COR-L47 (cell line): Measurements from ENCODE around the gene GNG7.
"Not testable (repeated sequence)": the region's sequence is repeated elsewhere in the genome, so short reads cannot be mapped to it uniquely, and the experiment has no call there.

ENCODE experiments used
- DNase-seq: peaks from one replicate; lab custom pipeline; 2025; lab: John Stamatoyannopoulos, UW

GNG7 gene

GRCh38 chr19:2726904-2727639 lies 24.6 kb upstream of the GNG7 start:
- no peak for DNase-seq

- no peak for DNase-seq
These were observed 23.8 kb upstream of the GNG7 start for GRCh38 chr19:2726160-2726855.

GRCh38 chr19:2724148-2724557 lies 21.7 kb upstream of the GNG7 start:
- no peak for DNase-seq

- no peak for DNase-seq
These were observed 21.3 kb upstream of the GNG7 start for GRCh38 chr19:2723747-2724146.

- no peak for DNase-seq
These were observed 20.8 kb upstream of the GNG7 start for GRCh38 chr19:2723345-2723715.

- DNase-seq = no peak
These were observed 20.2 kb upstream of the GNG7 start for GRCh38 chr19:2722541-2723344.

- DNase-seq = no peak
These were observed 19.4 kb upstream of the GNG7 start for GRCh38 chr19:2721570-2722540.

- no peak for DNase-seq
These were observed 18.5 kb upstream of the GNG7 start, which contains the start of gene DIRAS1 for GRCh38 chr19:2720777-2721569. TSS of gene DIRAS1 (minus strand) at chr19:2721372. CDS start at chr19:2717806, 3,566 bp downstream.

- DNase-seq = no peak
These were observed 17.7 kb upstream of the GNG7 start for GRCh38 chr19:2719920-2720776.

- no peak for DNase-seq
These were observed 16.8 kb upstream of the GNG7 start for GRCh38 chr19:2719232-2719735.

GRCh38 chr19:2717638-2718541 lies 15.4 kb upstream of the GNG7 start:
- DNase-seq = no peak

GRCh38 chr19:2716722-2717637 lies 14.5 kb upstream of the GNG7 start:
- DNase-seq = no peak

- no peak for DNase-seq
These were observed 13.8 kb upstream of the GNG7 start for GRCh38 chr19:2716275-2716650.

GRCh38 chr19:2715470-2716274 lies 13.2 kb upstream of the GNG7 start:
- DNase-seq = no peak

GRCh38 chr19:2714531-2715269 lies 12.2 kb upstream of the GNG7 start:
- DNase-seq = no peak

- DNase-seq = not testable (repeated sequence)
These were observed 11.6 kb upstream of the GNG7 start for GRCh38 chr19:2714102-2714501.
